ENCODE data around the gene NPDC1.
"Not testable (repeated sequence)": the region's sequence is repeated elsewhere in the genome, so short reads cannot be mapped to it uniquely, and the experiment has no call there.

NPDC1 gene

GRCh38 chr9:137038916-137039315 lies 7.1 kb downstream of the NPDC1 start:
- no peak for DNase-seq

- no peak for DNase-seq
These were observed 8.5 kb downstream of the NPDC1 start for GRCh38 chr9:137037483-137037882.

- DNase-seq = no peak
These were observed 8.9 kb downstream of the NPDC1 start for GRCh38 chr9:137037035-137037434.

GRCh38 chr9:137035937-137036336 lies 10.0 kb downstream of the NPDC1 start:
- DNase-seq = no peak

GRCh38 chr9:137035507-137035834 lies 10.5 kb downstream of the NPDC1 start:
- DNase-seq = no peak

- peak; percentile 46 for DNase-seq
These were observed 11.1 kb downstream of the NPDC1 start for GRCh38 chr9:137034709-137035506.

- no peak for DNase-seq
These were observed 11.8 kb downstream of the NPDC1 start for GRCh38 chr9:137034039-137034708.

- not testable (repeated sequence) for DNase-seq
These were observed 12.5 kb downstream of the NPDC1 start for GRCh38 chr9:137033481-137033880.

- DNase-seq = no peak
These were observed 13.1 kb downstream of the NPDC1 start for GRCh38 chr9:137032858-137033257.

- DNase-seq = peak; percentile 39
These were observed 13.9 kb downstream of the NPDC1 start, which contains the start of gene FUT7 for GRCh38 chr9:137031904-137032640. TSS of gene FUT7 (minus strand) at chr9:137032088. CDS start at chr9:137031991, 97 bp downstream.

- DNase-seq = no peak
These were observed 15.1 kb downstream of the NPDC1 start for GRCh38 chr9:137030538-137031527.

- DNase-seq = no peak
These were observed 16.0 kb downstream of the NPDC1 start for GRCh38 chr9:137030006-137030405.

GRCh38 chr9:137029058-137029936 lies 16.7 kb downstream of the NPDC1 start:
- no peak for DNase-seq

GRCh38 chr9:137028263-137029057 lies 17.5 kb downstream of the NPDC1 start:
- no peak for DNase-seq

- DNase-seq = no peak
These were observed 18.4 kb downstream of the NPDC1 start, which contains the start of gene ABCA2 for GRCh38 chr9:137027369-137028262. TSS of gene ABCA2 (minus strand) at chr9:137028237. CDS start at chr9:137028140, 97 bp downstream.

- DNase-seq = no peak
These were observed 19.1 kb downstream of the NPDC1 start for GRCh38 chr9:137026828-137027227.

GRCh38 chr9:137026384-137026783 lies 19.6 kb downstream of the NPDC1 start:
- no peak for DNase-seq

GRCh38 chr9:137025517-137025966 lies 20.4 kb downstream of the NPDC1 start:
- peak; percentile 24 for DNase-seq

GRCh38 chr9:137023583-137023991 lies 22.4 kb downstream of the NPDC1 start:
- DNase-seq = no peak

Data from NCI-H524 treated with DMSO at 0.1 percent for 48 hours (cell line).